ENCODE measurements around the gene BCL6. TPM values are rescaled to one million over a fixed set of nuclear protein-coding genes. Genes with fewer than 3 reads are reported as not detected.

The BCL6 gene
- total and polyA plus RNA-seq, 2 of the 8 experiments (the other 6 are each of a cell fraction or from before 2014, with no cell fraction given) = 5.7 to 10.4 TPM

DNA sequence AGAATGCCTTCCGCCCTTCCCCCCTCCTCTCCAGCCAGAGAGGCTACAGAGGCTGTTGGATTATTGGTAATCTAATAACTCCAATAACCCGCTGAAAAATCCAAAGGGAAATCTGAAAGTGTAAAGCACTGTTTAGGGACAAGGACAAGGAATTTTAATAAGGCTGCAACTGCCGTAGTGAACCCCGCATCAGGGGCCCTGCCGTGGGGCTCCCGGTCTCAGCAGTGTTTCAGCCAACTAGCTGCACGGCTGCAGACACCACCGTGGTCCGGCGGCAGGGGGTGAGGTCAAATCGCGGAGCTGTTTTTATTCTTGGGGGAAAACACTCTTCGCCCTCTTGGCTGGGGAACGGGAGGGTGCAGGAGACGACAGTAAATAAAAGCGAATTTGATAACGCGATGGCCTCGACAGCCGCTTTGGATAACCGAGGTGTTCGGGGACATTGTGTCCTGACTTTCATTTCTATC lies 6.1 kb downstream of the BCL6 start (continued):
- TF ChIP-seq RFX5 (IDR thresholded peaks at IDR 0.05; ENCODE audit: borderline replicate concordance, low read depth, low read length) (no peak), CBX5 (IDR thresholded peaks at IDR 0.05; ENCODE audit: low read depth, low read length) (no peak), TEAD4 (IDR thresholded peaks at IDR 0.05; ENCODE audit: low read depth, low read length) (0 out of 2 replicates have a peak, but pooled peaks have one; percentile 44), RBBP5 (IDR thresholded peaks at IDR 0.05; ENCODE audit: borderline replicate concordance, low read depth, low read length) (no peak), KDM1A (IDR thresholded peaks at IDR 0.05; ENCODE audit: borderline replicate concordance, low read length) (no peak)
